Dedifferentiated amniotic fluid mesenchymal stem cell (primary cell): ENCODE measurements around the gene FAM234B.
A peak's percentile ranks its signal among the peaks of the same experiment; 100 is the strongest.

Source experiments
- DNase-seq: peaks from one replicate; pipeline ENCODE4 v3.0.0-alpha.2; 2016; ENCODE audit errors: extremely low spot score

FAM234B gene

GRCh38 chr12:13091832-13092231, 47.7 kb downstream of the FAM234B start:
- DNase-seq, result no peak

DNA sequence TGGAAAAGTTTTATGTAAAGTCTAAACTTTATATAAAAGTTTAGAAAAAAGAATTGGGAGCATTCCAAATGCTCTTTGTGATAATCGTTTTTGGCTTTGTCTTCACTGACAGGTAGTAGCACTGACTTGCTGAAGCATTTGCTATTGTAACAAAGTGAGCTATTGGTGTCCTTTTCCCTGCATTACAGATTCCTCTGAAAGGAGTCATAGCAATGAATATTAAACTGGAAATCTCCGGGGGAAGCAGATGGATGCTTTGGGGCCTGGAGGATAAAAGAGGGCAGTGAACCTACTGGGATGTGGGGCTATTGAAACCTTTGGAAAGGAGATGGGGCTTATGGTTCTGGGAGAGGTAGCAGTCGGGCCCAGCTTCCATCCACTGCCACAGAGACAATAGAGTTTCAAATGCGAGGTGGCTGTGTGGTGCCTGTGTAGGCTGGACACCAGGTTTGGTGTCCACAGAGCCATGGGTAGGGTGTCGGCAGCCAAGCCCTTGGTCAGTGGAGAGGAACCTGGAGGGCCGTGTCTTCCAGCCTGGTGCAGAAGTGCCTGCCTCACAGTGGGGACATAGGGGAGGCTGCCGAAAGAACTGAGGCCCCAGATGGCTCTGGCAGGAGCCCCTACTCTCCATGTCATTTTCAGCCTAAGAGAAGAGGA, 49.1 kb downstream of the FAM234B start:
- no peak for DNase-seq

- no peak for DNase-seq
Measured at GRCh38 chr12:13093848-13094220, 49.7 kb downstream of the FAM234B start.

GRCh38 chr12:13094367-13094766, 50.2 kb downstream of the FAM234B start:
- peak; percentile 73 for DNase-seq

- DNase-seq, result no peak
Measured at GRCh38 chr12:13095266-13095995, 51.2 kb downstream of the FAM234B start.

GRCh38 chr12:13097491-13098011, 53.4 kb downstream of the FAM234B start:
- no peak for DNase-seq

- no peak for DNase-seq
Measured at GRCh38 chr12:13099066-13099843, 55.1 kb downstream of the FAM234B start.

DNA sequence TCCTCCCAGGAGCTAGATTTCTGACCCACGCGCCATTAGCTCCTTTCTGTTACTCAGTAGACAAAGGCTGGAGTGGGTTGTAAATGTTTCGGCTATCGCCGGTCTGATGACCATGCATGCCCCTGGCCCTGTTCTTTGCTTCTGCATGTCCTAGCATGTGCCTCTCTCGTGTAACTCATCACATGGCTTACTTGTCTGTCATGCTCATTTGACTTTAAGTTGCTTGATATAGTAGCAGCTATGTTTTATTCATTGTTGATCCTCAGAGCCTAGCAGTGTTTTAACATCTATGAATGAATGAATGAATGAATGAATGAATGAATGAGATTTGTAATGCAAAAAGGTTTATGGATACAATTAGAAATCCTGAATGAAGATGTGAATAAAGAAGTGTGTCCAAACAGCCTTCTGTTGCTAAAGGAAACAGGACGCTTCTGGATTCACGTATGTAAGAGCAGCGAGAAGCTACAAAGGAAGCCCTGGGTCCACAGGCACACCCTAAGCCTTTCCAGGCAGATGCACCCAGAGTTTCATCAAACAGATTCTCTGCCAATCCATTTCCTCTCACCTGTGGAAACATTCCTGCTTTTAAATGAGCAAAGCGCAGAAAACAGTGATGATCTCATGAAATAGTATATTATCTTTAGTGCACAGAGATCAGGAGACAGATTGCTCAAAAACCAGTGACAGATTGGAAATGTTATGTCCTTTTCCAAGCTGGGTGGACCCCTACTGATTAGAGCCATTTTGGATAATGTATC, 55.8 kb downstream of the FAM234B start:
- no peak for DNase-seq

GRCh38 chr12:13100605-13100881, 56.4 kb downstream of the FAM234B start:
- DNase-seq, result no peak

DNA sequence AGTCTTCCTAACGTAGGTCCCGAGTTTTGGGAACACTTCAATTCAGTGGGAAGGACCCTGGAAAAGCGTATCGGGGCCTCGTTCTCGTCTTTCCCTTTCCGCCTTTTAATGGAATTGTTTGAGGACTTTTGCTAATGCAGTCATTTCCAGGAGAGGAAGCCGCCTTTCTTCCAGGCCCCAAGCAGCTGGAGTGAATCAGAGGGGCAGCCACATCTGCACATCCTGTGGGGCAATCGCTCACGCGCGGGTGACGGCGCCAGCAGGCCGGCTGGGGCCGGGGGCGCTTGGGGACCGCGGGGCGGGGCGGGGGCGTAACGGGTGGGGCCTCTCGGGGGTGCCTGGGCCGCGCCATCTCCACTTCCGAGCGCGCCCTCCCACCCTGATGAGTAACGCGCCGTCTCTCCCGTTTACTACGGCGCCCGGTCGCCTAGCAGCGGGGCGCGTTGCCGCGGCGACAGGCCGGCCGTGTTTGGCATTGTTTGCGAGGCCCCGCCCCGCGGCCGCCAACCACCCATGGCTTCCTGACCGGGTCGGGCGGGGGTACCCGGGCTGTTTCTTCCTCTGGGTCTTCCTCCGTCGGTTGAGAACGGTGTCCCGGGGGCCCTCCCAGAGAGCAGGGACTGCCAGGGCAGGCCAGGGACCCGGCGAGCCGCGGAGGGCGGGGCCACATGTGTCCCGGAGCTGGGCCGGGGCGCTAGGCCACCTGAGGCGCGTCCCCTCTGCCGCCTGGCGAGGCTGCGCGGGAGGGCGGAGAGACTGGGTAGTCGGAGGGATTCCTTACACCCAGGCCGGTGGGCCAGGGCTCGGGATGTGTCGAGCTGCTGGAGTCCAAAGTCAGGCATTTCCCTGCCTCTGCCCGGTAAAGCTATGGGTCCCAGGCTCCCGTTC, 56.9 kb downstream of the FAM234B start:
- DNase-seq, result peak; percentile 81

DNA sequence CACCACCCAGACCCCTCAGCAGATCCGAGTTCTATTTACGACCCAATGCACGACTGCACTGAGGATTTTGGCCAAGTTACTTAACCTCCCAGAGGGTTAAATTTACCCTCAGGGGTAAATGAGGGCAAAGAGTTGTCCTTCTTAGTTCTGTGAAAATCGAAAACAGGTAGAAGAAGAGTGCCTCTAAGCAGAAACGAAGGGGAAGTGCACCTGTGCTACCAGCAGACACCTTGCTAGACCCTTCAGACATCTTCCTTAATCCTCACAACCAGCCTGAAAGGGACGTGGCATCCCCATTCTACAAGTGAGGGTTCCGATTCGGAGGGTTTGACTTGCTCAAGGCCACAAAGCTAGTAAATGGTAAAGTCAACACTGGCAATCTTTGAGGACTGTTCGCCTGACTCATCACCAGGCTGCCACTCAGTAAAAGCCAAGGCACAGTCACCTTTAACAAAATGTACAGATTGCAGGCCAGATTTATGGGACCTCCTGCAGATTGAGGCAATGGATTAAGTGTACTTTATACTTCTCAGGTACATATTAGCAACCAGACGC, 57.7 kb downstream of the FAM234B start:
- DNase-seq, result no peak

DNA sequence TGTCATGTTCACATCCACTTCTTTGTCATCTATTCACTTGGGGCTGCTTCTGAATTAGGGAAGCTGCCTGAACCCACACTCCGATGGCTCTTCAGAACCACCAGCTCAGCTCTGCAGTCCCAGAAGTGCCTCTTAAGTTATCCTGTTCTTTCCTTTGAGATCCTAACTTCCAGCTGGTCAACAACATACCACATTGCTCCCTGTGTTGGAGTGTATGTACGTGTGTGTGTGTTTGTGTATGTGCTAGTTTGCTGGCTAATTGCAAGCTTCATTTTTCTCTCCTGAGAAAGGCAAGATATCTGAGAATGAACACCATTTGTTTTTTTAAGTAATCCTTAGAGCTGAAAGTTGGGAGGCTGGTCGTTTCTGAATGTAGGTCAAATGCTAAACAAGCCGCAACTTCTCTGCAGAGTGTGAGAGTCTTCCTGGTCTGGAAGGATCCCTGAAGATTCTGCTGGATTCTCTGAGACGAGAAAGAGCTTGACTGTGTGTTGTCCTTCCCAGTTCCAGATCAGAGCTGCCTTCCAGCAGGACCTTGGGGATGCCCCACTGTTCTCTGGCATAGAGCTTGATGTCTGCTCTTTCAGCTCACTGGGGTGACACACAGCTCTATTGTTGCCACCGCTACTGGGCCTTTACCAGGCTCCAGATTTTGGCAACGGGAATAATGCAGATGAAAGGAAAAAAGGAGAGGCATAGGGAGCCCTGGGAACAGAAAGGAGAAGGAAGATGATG, 58.4 kb downstream of the FAM234B start:
- DNase-seq, result no peak

DNA sequence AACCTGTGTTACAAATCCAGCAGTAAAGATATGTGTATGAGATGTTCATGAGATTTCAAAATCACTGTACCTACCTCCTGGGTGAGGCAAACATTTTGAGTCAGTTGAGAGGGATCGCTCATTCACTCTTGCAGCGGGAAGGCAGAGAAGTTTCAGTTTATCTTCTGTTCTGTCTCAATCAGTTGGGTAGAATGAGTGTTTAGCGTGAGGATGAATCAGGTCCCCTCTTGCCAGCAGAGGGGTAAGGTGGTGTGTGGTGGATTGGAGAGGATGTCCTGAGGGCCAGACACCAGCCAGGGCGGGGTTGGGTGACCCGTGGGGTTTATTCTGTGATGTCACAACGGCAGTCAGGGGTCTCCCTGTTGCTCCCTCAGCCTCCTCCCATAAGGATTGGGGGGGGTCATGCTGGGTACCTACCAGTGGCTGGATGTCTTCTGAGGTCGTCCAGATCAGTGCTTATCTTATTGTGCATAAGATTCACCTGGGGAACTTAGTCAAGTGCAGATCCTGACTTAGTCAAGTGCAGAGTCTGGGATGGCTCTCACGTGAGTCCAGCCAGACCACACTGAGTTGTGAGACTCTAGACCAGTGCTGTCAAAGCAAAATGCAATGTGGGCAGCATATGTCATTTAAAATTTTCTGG, 59.3 kb downstream of the FAM234B start, which contains the start of gene GSG1:
Gene GSG1 (minus strand): TSS at position 277 of the 643 bp plus-strand sequence. CDS start 155 bp downstream, at position 122.
- DNase-seq, result no peak

GRCh38 chr12:13104409-13104808, 60.2 kb downstream of the FAM234B start:
- DNase-seq, result no peak

- no peak for DNase-seq
Measured at GRCh38 chr12:13105781-13106180, 61.6 kb downstream of the FAM234B start.

DNA sequence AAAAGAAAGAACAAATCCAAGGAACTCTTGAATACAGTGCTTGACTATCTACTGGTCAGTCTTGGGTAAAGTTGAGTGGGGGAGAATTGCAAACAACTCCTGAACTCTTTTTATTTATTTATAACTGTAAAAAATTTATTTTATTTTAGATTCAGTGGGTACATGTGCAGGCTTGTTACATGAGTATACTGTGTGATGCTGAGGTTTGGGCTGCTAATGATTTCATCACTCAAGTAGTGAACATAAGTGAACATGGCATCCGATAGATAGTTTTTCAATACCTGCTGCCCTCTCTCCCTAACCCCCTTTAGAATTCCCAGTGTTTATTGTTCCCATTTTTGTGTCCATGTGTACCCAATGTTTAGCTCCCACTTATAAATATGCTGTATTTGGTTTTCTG, 62.5 kb downstream of the FAM234B start:
- DNase-seq, result no peak

DNA sequence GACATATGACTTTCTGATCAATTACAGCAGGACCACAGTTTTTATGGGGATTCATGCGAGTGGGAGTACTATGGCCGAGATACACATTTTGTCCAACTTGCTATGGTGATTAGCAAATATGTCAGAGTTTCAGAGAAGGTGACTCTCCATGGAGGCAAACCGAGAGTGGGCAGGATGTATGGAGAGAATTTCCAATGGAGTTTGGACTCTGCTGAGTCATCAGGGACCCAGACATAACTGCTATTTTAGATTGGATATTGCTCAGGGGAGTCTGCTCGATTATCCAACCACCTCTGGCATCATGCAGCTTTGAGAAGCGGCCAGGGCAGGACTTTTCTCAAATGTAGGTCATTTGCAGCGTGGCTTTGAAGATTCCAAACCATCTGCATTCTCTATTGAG, 68.8 kb downstream of the FAM234B start:
- DNase-seq, result no peak

DNA sequence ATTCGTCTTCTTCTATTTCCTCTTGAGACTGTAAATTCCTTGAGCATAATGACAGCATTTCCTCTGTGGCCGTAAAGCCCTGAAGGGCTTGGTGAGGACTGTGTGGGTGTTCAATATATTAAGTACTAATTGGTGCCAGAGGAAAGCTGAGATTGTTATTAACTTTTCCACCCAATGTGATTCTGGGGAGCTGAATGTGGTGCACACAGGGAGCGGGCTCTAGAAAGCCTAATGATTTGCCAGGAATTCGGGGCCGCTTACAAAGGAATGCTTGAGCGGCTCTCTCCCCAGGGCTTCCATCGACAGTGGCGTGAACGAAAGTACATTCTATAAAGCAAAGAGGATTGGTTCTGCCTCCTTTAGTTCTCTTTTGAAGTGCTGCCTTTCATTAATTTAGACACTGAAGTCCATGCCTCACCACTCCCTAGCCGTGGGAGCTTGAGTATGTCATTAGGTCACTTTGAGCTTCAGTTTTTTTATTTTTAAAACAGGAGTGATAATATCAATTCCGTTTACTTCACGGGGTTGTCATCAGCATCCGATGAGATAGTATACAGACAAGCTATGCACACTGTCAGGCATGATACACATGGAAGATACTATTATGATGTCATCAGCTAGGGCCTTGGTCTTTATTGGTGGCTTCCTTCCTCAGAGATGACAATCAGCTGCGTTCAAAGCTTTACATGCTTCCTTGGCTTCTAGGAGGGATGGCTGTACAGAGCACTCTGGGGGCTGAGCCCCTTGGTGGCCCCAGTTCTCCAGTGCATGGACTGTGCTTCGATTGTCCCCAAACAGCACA, 70.3 kb downstream of the FAM234B start:
- no peak for DNase-seq

DNA sequence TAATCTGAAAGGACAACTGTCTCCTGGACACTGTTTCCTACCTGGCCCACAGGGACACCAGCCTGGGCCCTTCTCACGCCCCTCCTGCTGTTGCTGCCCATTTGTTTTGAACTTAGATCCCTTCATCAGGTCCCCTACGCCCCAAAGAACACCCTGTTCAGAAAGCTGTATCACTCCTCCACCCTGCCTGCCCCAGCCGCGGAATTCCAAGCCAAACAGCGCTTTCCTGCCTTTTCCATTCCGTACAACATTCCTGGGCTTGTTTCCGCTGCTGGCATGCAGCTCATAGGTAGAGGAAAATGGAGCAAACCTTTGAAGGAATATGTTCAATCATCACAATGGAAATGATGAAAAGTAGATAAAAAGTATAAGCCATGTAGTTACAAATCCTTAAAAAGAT, 72.1 kb downstream of the FAM234B start:
- DNase-seq, result no peak
